T-helper 2 cell treated with Interferon-gamma antibody and Interleukin-4, amounts not matched to agents 100 ng/mL and 5 ng/mL, for 36 hours (primary cell): ENCODE measurements around the gene PPFIBP1. TPM values are rescaled to one million over a fixed set of nuclear protein-coding genes. Genes with fewer than 3 reads are reported as not detected.
"Not testable (repeated sequence)": the region's sequence is repeated elsewhere in the genome, so short reads cannot be mapped to it uniquely, and the experiment has no call there.

Experiments
- intact Hi-C: fragments of 100-400 bp; cut with micrococcal nuclease; formaldehyde crosslinking; loops from one replicate; pipeline ENCODE4 v1.15.1; 2023
- total RNA-seq: library from RNA; stranded (reverse); gene quantifications from 2 replicates; pipeline ENCODE4 v1.2.3, GENCODE V29; 2022

PPFIBP1 gene
- total RNA-seq, 1 donor from 2014 or later, result 13.6 TPM

DNA sequence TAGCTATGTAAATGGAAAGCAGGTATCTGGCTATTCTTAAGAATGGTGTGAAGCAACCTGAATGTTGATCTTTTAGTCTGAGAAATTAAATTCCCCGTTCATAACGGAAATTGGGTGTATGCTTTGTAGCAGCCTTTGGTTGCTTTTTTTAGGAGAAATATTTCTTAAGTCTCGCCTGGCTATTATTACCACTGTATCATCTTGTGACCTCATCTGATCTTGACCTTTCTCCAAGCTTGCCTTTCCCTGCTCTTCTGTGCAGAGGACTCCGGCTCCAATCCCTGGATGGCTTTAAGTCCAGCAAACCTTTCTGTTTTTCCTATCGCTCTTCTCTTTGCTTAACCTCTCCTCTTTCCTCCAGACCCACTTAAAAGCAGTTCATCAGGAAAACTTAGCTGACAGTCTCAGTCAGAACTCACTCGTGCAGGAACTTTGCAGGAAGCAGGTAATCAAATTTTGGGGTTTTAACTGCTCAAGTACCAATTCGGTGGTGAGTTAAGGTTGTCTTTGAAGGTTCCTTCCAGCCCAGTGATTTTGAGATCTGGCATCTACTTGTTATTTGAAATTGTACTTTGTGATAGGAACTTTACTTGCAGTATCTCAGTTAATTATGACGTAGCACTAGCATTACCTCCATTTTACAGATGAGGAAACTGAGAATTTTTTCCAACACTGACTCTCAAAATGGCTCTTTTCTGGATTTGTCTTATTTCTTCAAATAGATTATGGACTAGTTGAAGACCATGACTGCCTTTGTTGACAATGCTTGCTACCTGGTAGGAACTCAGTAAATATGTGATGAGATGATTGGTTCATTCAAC lies 14.1 kb downstream of the PPFIBP1 start:
- intact Hi-C loops, result no loop called here

DNA sequence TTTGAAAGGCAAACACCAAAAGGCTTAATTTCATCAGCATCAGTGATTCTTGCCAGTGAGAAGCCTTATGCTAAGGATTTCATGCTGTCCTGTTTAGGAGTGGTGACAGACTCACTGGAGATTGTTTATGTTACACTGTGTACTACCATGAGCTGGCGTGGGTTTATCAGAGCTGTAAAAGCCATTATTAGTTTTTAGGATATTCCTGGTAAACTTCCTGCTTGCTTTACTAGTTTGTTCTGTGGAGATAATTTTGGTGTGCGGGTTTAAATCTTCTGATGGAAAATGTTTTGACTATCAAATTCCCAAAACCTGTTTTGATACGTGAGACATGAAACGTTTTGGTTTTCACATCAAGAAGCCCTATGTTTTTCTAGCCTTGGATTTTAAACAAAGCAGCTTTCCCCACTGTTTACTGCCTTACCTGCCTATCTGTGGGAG lies 15.2 kb downstream of the PPFIBP1 start:
- intact Hi-C loops, result no loop called here

- intact Hi-C loops, result no loop called here
Measured at GRCh38 chr12:27541031-27541719, 17.2 kb downstream of the PPFIBP1 start.

DNA sequence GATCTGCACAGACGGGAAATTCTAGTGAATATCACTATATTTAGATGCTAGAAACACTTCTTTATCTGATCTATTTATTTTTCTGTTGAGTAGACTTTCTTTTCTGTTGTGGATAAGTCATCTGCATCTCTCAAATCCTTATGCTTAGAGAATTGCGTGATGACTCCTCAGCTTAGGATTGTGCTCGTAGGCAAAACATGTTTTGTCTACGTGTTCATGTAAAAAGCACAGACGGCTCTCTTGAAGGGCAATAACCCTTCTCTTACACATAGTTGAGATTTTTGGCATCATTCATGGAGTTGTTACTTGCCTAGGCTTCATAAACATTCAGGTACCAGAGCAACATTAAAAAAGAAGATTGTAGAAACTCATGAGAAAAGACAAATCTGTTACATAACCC lies 18.6 kb downstream of the PPFIBP1 start:
- intact Hi-C loops, result no loop called here

DNA sequence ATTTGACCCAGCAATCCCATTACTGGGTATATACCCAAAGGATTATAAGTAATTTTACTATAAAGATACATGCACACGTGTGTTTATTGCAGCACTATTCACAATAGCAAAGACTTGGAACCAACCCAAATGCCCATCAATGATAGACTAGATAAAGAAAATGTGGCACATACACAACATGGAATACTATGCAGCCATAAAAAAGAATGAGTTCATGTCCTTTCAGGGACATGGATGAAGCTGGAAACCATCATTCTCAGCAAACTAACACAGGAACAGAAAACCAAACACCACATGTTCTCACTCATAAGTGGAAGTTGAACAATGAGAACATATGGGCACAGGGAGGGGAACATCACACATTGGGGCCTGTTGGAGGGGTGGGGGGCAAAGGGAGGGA lies 20.9 kb downstream of the PPFIBP1 start:
- intact Hi-C loops, result not testable (repeated sequence)

DNA sequence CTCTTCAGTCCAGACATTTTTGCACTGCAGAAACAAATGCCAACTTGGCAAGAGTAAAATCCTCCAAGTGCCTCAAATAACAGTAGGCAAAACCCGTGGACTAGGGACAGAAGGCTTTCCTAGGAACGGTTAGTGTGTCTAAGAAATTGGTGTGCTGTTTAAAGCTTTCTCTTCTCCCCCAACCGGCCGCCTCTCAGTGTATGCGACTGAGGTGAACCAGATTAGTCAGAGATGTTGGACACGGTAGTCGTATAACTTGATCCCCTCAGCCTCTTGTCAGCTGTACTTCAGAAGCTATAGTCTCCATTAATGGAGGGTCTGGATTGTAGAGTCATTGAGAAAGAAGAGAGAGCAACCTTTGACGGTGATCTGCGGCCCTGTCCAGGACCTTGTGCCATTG lies 21.7 kb downstream of the PPFIBP1 start:
- intact Hi-C loops, result no loop called here

DNA sequence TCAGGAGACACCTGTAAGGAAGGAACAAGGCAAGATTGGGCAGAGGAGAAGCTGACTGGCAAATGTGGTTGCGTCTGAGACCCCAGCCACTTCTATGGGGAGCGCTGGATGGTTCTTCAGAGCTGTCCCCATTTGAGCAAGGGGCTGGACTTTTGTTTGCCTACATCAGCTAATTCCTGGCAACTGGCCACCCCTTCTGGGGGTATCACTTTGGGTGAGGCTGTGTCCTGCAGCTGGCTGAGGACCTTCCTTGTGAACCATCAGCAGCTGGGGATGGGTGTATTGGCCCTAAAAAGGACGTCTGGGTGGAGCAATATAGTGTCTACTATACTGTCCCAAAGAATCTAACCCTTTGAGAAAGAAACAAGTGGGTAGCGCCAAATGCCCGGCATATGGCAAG lies 23.6 kb downstream of the PPFIBP1 start:
- intact Hi-C loops, result no loop called here

DNA sequence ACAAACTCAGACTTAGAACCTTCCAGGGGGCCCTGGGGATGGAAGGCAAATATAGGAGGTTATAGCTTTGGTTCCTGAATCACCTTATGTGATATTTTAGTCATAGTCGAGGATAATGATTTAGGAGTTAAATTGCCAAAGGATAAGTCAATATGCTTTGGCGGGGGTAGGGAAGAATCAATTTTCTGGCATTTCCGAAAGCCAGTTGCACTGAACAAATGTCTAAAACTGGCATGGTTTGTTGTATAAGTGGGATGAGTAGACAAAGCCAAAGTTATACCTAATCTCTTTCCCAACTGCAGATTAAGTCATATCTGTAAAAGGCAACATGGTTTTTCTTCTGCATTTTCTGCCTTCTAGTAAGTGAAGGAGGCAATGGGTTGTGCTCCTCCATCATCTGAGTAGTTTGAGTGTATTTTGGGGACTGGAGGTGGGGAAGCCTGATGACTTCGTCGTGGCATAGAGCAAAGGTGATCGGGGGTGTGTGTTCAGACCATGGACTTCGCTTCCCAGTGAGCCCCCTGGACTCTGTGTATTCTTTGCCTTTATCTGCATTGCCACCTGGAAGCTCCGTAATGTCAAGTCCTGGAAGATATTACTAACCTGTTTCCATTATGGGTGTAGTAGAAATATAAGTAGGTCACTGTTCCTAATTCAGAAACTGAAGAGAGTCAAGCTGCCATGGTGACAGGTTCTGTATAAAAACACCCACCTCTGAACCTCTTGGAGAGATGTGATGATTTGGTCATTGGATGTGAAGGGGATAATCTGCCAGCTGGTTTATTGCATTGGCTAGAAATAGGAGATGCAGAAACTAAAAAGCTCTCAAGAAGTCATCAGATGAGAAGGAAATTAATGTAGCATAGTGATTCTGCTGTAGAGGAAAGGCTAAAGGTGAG lies 24.5 kb downstream of the PPFIBP1 start:
- intact Hi-C loops, result no loop called here

DNA sequence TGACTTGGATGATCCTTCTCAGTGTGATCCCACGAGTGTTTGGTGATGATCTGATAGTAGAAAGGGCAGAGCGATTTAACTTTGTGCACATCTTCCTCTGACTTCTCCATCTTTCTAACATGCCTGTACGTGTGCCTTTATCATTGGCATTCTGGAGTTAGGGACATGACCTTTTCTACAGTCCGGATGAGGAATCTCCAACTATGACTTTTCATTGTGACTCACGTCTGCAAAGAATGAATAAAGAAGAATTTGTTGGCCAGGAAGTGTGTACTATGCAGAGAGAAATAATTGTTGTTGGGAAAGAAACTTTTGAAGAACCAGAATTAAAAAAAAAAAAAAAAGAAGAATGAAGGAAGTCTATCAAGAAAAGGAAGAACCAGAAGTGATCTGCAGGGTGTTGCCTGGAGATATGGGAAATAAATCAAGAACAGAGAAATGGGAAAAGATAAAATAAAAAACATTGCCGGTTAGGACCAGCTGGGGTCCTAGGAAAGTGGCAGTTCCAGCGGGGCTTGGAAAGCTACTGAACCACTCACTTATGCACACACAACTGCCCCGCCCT lies 25.3 kb downstream of the PPFIBP1 start:
- intact Hi-C loops, result no loop called here

DNA sequence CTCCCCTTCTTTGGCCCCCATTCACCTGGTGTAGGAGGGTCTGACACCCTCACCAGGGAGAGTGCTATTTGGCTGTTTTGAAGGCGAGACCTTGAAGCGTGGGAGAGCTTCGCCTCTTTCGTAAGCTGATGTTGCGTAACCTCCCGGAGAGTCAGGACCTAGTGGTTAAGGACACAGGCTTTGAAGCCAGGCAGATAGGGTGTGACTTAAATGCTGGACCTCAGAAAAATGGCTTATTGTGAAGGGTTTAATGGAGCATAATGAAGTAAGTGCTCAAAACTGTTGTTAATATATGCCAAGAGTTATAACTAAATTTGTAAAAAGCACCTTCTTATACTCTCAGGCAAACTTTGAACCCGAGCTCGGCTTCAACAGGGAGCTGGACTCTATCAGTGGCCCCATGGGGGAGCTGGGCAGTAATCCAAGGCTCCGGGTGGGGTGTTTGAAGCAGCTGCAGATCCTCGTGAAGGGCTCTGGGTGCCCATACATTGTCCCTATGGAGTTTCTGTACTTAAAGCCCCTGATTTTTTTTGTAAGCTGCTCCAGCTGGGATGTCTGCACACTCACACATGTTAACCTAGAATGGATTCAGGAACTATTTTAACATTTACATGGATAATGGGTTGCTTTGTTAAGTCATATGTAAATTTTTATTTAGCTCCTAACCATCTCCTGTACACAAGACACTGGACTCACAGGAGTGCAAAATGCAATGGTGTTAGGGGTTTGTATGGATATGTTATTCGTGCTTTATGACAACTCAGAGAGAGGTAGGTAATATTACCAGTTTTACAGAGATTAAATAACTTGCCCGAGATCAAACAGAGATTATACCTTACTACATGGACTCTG lies 26.0 kb downstream of the PPFIBP1 start:
- intact Hi-C loops, result no loop called here

- intact Hi-C loops, result no loop called here
Measured at GRCh38 chr12:27550653-27550975, 26.6 kb downstream of the PPFIBP1 start.

GRCh38 chr12:27551172-27551840 lies 27.3 kb downstream of the PPFIBP1 start:
- intact Hi-C loops, result no loop called here

DNA sequence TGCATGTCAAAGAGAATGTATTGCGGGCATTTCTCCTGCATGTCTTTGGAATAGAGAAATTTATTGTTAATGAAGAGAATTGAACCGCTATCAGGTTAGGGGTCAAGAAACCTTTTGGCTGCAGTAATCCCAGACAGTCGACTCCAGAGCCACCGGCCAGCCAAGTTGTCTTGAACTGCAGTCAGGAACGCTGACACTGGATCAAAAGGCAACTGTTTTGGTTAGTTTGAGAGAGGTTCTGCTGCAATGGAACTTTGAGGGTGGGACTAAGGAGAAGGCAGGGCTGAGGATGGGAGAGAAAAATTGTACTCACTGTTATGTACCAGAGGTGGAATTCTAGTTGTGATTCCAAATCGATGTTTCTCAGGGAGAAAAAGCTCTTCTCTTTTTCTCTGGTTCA lies 28.2 kb downstream of the PPFIBP1 start:
- intact Hi-C loops, result no loop called here

DNA sequence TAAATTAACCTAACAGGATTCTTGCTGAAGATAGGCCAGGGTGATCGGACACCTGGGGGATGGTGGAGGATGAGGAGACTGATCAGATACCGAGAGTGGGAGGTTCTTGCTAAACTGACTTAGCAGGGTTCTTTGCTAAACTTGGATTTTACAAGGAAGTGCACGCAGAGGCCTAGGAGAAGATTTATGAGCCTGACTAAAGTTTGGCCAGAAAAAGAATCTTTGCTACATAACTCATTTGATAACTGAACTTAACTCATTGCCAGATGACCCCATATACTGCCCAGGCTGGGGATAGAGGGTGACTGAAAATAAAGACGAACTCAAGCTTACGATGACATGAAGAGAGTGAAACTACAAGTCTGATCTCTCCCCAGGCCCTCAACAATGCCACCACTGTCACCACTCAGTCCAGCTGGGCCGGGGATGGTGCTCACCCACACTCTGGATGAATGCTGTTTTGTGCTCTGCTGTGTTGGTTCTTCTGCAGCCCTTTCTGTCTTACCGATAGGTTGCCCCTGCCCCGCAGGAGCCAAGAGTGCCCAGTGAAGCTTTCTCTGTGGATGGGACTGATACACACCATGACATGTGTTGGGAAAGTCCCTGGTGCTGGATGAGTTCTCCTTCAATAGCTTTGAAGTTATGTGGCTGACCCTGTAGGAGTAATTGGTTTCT lies 29.0 kb downstream of the PPFIBP1 start:
- intact Hi-C loops, result no loop called here

- intact Hi-C loops, result no loop called here
Measured at GRCh38 chr12:27553941-27554340, 29.9 kb downstream of the PPFIBP1 start.

GRCh38 chr12:27554421-27555186 lies 30.6 kb downstream of the PPFIBP1 start:
- intact Hi-C loops, result no loop called here

- intact Hi-C loops, result no loop called here
Measured at GRCh38 chr12:27555361-27555760, 31.4 kb downstream of the PPFIBP1 start.

- intact Hi-C loops, result no loop called here
Measured at GRCh38 chr12:27555925-27556778, 32.1 kb downstream of the PPFIBP1 start.
